Neural cell (in vitro differentiated cells): ENCODE data around the gene PCIF1.

ENCODE experiments used
- EP300 ChIP-seq: fragments of 450-650 bp; conservative IDR thresholded peaks from 2 replicates; pipeline ENCODE4 v1.6.1; 2014; ENCODE audit warnings: antibody characterized with exemption, mild to moderate bottlenecking, moderate library complexity; ENCODE audit not compliant: poor library complexity, severe bottlenecking
- EZH2 ChIP-seq: fragments of 200-600, 300-800 bp; shearing (Covaris generic), sonication (generic); IDR thresholded peaks from 2 replicates; pipeline ENCODE4 v1.6.1; 2014; ENCODE audit warnings: antibody characterized with exemption, low read length, borderline replicate concordance, mild to moderate bottlenecking; ENCODE audit not compliant: insufficient read depth, poor library complexity, severe bottlenecking
- MXI1 ChIP-seq: fragments of 450-650 bp; conservative IDR thresholded peaks from 2 replicates; pipeline ENCODE4 v1.6.1; 2014; ENCODE audit warnings: antibody characterized with exemption, mild to moderate bottlenecking; ENCODE audit not compliant: poor library complexity, severe bottlenecking
- POLR2AphosphoS5 ChIP-seq: IDR thresholded peaks from 2 replicates; pipeline ENCODE4 v1.6.1; 2012
- TAF1 ChIP-seq: IDR thresholded peaks from 2 replicates; pipeline ENCODE4 v1.6.1; 2012; ENCODE audit warnings: low read depth
- TF ChIP-seq, protein P1 (sequence below): fragments of 450-650 bp; IDR thresholded peaks from 2 replicates; pipeline ENCODE4 v1.5.1; 2014; ENCODE audit warnings: antibody characterized with exemption, mild to moderate bottlenecking, moderate library complexity; ENCODE audit not compliant: poor library complexity, severe bottlenecking

- TF ChIP-seq EZH2 (no peak), TAF1 (no peak), EP300 (no peak), POLR2AphosphoS5 (no peak), MXI1 (no peak)
- TF ChIP-seq, protein P1, sequence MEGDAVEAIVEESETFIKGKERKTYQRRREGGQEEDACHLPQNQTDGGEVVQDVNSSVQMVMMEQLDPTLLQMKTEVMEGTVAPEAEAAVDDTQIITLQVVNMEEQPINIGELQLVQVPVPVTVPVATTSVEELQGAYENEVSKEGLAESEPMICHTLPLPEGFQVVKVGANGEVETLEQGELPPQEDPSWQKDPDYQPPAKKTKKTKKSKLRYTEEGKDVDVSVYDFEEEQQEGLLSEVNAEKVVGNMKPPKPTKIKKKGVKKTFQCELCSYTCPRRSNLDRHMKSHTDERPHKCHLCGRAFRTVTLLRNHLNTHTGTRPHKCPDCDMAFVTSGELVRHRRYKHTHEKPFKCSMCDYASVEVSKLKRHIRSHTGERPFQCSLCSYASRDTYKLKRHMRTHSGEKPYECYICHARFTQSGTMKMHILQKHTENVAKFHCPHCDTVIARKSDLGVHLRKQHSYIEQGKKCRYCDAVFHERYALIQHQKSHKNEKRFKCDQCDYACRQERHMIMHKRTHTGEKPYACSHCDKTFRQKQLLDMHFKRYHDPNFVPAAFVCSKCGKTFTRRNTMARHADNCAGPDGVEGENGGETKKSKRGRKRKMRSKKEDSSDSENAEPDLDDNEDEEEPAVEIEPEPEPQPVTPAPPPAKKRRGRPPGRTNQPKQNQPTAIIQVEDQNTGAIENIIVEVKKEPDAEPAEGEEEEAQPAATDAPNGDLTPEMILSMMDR = no peak
Measured at GRCh38 chr20:45921337-45922189, 12.9 kb upstream of the PCIF1 start.
